Measurements from ENCODE around the gene ZSWIM7.

Gene ZSWIM7

GRCh38 chr17:15999141-15999973 lies at the start of gene ZSWIM7, which contains the start of gene TTC19:
ZSWIM7 (minus strand) TSS chr17:15999704; CDS start chr17:15999594, 110 bp downstream.
TTC19 (plus strand) TSS chr17:15999824; CDS start chr17:15999849, 25 bp downstream.
- no peaks in the 10 kb centered on the region for H3K27me3 ChIP-seq (ENCODE audit: control insufficient read depth, insufficient read depth, low read length)
- peak within 1 kb of the TSS; percentile 86 for H3K4me3 ChIP-seq (ENCODE audit: low read depth, low read length)
- peaks cover 3% of the 10 kb centered on the region; the same call in 1 of the 2 replicates for H3K4me1 ChIP-seq (ENCODE audit: control insufficient read depth, insufficient read depth, low read length)
- H3K36me3 ChIP-seq (ENCODE audit: control insufficient read depth, insufficient read depth, low read length) = peaks cover 41% of the 10 kb centered on the region
- H3K9me3 ChIP-seq (ENCODE audit: control insufficient read depth, insufficient read depth, low read depth, low read length) = peaks cover 8% of the 10 kb centered on the region
- H3K27ac ChIP-seq (ENCODE audit: low read depth, low read length) = peak within 1 kb of the TSS; percentile 90
- H3K9ac ChIP-seq (ENCODE audit: low read length) = peak within 1 kb of the TSS; percentile 94

GRCh38 chr17:16048811-16049449 lies 49.4 kb upstream of the ZSWIM7 start:
- Histone ChIP-seq H3K36me3 (ENCODE audit: control insufficient read depth, insufficient read depth, low read length) (peaks cover 56% of the 10 kb centered on the region), H3K27me3 (ENCODE audit: control insufficient read depth, insufficient read depth, low read length) (no peaks in the 10 kb centered on the region), H3K4me3 (ENCODE audit: low read depth, low read length) (no peak overlapping the region), H3K4me1 (ENCODE audit: control insufficient read depth, insufficient read depth, low read length) (peaks cover 10% of the 10 kb centered on the region), H3K9me3 (ENCODE audit: control insufficient read depth, insufficient read depth, low read depth, low read length) (no peaks in the 10 kb centered on the region), H3K9ac (ENCODE audit: low read length) (no peak overlapping the region), H3K27ac (ENCODE audit: low read depth, low read length) (no peak overlapping the region)

GRCh38 chr17:16046966-16047365 lies 47.5 kb upstream of the ZSWIM7 start:
- Histone ChIP-seq H3K27ac (ENCODE audit: low read depth, low read length) (no peak overlapping the region), H3K9me3 (ENCODE audit: control insufficient read depth, insufficient read depth, low read depth, low read length) (no peaks in the 10 kb centered on the region), H3K27me3 (ENCODE audit: control insufficient read depth, insufficient read depth, low read length) (no peaks in the 10 kb centered on the region), H3K4me3 (ENCODE audit: low read depth, low read length) (no peak overlapping the region), H3K9ac (ENCODE audit: low read length) (no peak overlapping the region), H3K36me3 (ENCODE audit: control insufficient read depth, insufficient read depth, low read length) (peaks cover 67% of the 10 kb centered on the region), H3K4me1 (ENCODE audit: control insufficient read depth, insufficient read depth, low read length) (peaks cover 10% of the 10 kb centered on the region)

GRCh38 chr17:16044487-16044886 lies 45.0 kb upstream of the ZSWIM7 start:
- Histone ChIP-seq H3K27me3 (ENCODE audit: control insufficient read depth, insufficient read depth, low read length) (no peaks in the 10 kb centered on the region), H3K27ac (ENCODE audit: low read depth, low read length) (no peak overlapping the region), H3K36me3 (ENCODE audit: control insufficient read depth, insufficient read depth, low read length) (peaks cover 76% of the 10 kb centered on the region), H3K9ac (ENCODE audit: low read length) (no peak overlapping the region), H3K4me3 (ENCODE audit: low read depth, low read length) (no peak overlapping the region), H3K4me1 (ENCODE audit: control insufficient read depth, insufficient read depth, low read length) (peaks cover 10% of the 10 kb centered on the region), H3K9me3 (ENCODE audit: control insufficient read depth, insufficient read depth, low read depth, low read length) (no peaks in the 10 kb centered on the region)

- Histone ChIP-seq H3K36me3 (ENCODE audit: control insufficient read depth, insufficient read depth, low read length) (peaks cover 80% of the 10 kb centered on the region), H3K27me3 (ENCODE audit: control insufficient read depth, insufficient read depth, low read length) (no peaks in the 10 kb centered on the region), H3K9ac (ENCODE audit: low read length) (no peak overlapping the region), H3K9me3 (ENCODE audit: control insufficient read depth, insufficient read depth, low read depth, low read length) (no peaks in the 10 kb centered on the region), H3K4me1 (ENCODE audit: control insufficient read depth, insufficient read depth, low read length) (peaks cover 10% of the 10 kb centered on the region), H3K4me3 (ENCODE audit: low read depth, low read length) (no peak overlapping the region), H3K27ac (ENCODE audit: low read depth, low read length) (no peak overlapping the region)
Measured at GRCh38 chr17:16040710-16041251, 41.3 kb upstream of the ZSWIM7 start.

- Histone ChIP-seq H3K36me3 (ENCODE audit: control insufficient read depth, insufficient read depth, low read length) (peaks cover 90% of the 10 kb centered on the region), H3K27ac (ENCODE audit: low read depth, low read length) (peak overlapping the region; percentile 0; the same call in 1 of the 2 replicates), H3K27me3 (ENCODE audit: control insufficient read depth, insufficient read depth, low read length) (no peaks in the 10 kb centered on the region)
Measured at GRCh38 chr17:16037636-16038035, 38.1 kb upstream of the ZSWIM7 start.

GRCh38 chr17:16036261-16036660 lies 36.8 kb upstream of the ZSWIM7 start:
- Histone ChIP-seq H3K27ac (ENCODE audit: low read depth, low read length) (no peak overlapping the region), H3K27me3 (ENCODE audit: control insufficient read depth, insufficient read depth, low read length) (no peaks in the 10 kb centered on the region), H3K9ac (ENCODE audit: low read length) (no peak overlapping the region), H3K36me3 (ENCODE audit: control insufficient read depth, insufficient read depth, low read length) (peaks cover 94% of the 10 kb centered on the region), H3K4me3 (ENCODE audit: low read depth, low read length) (no peak overlapping the region), H3K4me1 (ENCODE audit: control insufficient read depth, insufficient read depth, low read length) (no peaks in the 10 kb centered on the region; the same call in 1 of the 2 replicates), H3K9me3 (ENCODE audit: control insufficient read depth, insufficient read depth, low read depth, low read length) (no peaks in the 10 kb centered on the region)

More at GRCh38 chr17:16037636-16038035, 38.1 kb upstream of the ZSWIM7 start:
- Histone ChIP-seq H3K9me3 (ENCODE audit: control insufficient read depth, insufficient read depth, low read depth, low read length) (no peaks in the 10 kb centered on the region), H3K4me3 (ENCODE audit: low read depth, low read length) (no peak overlapping the region), H3K9ac (ENCODE audit: low read length) (no peak overlapping the region), H3K4me1 (ENCODE audit: control insufficient read depth, insufficient read depth, low read length) (no peaks in the 10 kb centered on the region; the same call in 1 of the 2 replicates)

- no peaks in the 10 kb centered on the region; the same call in 1 of the 2 replicates for H3K4me1 ChIP-seq (ENCODE audit: control insufficient read depth, insufficient read depth, low read length)
- no peaks in the 10 kb centered on the region for H3K9me3 ChIP-seq (ENCODE audit: control insufficient read depth, insufficient read depth, low read depth, low read length)
- no peaks in the 10 kb centered on the region for H3K27me3 ChIP-seq (ENCODE audit: control insufficient read depth, insufficient read depth, low read length)
- H3K4me3 ChIP-seq (ENCODE audit: low read depth, low read length) = no peak overlapping the region
- H3K9ac ChIP-seq (ENCODE audit: low read length) = no peak overlapping the region
- H3K36me3 ChIP-seq (ENCODE audit: control insufficient read depth, insufficient read depth, low read length) = peaks cover 95% of the 10 kb centered on the region
- H3K27ac ChIP-seq (ENCODE audit: low read depth, low read length) = no peak overlapping the region
Measured at GRCh38 chr17:16033729-16034349, 34.3 kb upstream of the ZSWIM7 start.

GRCh38 chr17:16027708-16028584 lies 28.4 kb upstream of the ZSWIM7 start:
- Histone ChIP-seq H3K27me3 (ENCODE audit: control insufficient read depth, insufficient read depth, low read length) (no peaks in the 10 kb centered on the region), H3K36me3 (ENCODE audit: control insufficient read depth, insufficient read depth, low read length) (peaks cover 96% of the 10 kb centered on the region), H3K4me3 (ENCODE audit: low read depth, low read length) (no peak overlapping the region), H3K4me1 (ENCODE audit: control insufficient read depth, insufficient read depth, low read length) (no peaks in the 10 kb centered on the region), H3K9ac (ENCODE audit: low read length) (no peak overlapping the region), H3K9me3 (ENCODE audit: control insufficient read depth, insufficient read depth, low read depth, low read length) (no peaks in the 10 kb centered on the region), H3K27ac (ENCODE audit: low read depth, low read length) (no peak overlapping the region; the same call in 1 of the 2 replicates)

- no peak overlapping the region for H3K9ac ChIP-seq (ENCODE audit: low read length)
- H3K4me1 ChIP-seq (ENCODE audit: control insufficient read depth, insufficient read depth, low read length) = no peaks in the 10 kb centered on the region
- no peak overlapping the region for H3K27ac ChIP-seq (ENCODE audit: low read depth, low read length)
- no peaks in the 10 kb centered on the region for H3K27me3 ChIP-seq (ENCODE audit: control insufficient read depth, insufficient read depth, low read length)
- no peaks in the 10 kb centered on the region for H3K9me3 ChIP-seq (ENCODE audit: control insufficient read depth, insufficient read depth, low read depth, low read length)
- H3K4me3 ChIP-seq (ENCODE audit: low read depth, low read length) = no peak overlapping the region
- H3K36me3 ChIP-seq (ENCODE audit: control insufficient read depth, insufficient read depth, low read length) = peaks cover 97% of the 10 kb centered on the region
Measured at GRCh38 chr17:16026895-16027294, 27.4 kb upstream of the ZSWIM7 start.
